ENCODE measurements around the gene KRT84.
"Not testable (repeated sequence)": the region's sequence is repeated elsewhere in the genome, so short reads cannot be mapped to it uniquely, and the experiment has no call there.

Gene KRT84

DNA sequence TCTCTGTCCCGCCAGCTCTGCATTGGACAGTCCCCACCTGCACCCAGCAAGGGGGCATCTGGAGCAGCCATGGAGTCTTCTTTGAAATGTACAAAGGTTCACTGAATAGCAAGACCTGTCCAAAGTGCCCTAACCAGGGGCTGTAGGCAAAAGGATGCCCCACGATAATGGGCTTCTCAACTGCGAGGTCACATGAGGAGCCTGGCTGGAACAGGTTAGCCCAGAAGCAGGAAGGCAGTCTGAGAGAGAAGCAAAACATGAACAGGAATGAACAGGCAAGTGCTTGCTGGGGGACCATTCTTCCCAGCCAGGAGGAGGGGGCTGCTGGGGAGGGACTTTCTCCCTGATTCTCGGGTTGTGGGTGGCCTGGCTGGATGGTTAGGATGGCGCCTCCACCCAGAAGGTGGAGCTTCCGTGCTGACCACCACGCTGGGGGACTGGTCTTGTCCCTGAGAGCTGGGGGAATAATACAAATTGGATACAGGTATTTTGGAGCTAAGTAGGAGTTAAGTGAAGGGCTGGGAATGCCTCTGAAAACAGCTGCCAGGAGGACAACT lies 25.3 kb downstream of the KRT84 start:
- DNase-seq (ENCODE audit: low spot score) = no peak

DNA sequence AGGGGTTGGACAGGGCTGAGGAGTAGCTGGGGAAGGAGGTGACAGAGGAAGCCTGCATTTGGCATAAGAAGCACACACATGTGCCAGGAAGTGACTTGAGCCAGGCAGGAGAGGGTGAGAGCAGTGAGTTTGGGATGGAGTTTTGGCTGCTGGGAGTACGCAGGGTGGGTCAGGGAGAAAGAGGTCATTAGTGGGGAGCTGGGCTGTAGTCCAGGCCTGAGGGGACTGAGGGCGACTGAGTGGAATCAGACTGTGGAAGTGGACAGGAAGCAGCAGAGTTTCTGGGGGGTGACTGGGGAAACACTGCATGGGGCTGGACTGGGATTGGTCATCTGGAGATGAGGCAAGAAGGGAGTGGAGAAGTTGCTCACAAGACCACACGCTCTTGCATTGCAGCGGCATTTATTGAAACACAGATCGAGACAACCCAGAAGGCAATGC lies 25.8 kb downstream of the KRT84 start:
- no peak for DNase-seq (ENCODE audit: low spot score)

DNA sequence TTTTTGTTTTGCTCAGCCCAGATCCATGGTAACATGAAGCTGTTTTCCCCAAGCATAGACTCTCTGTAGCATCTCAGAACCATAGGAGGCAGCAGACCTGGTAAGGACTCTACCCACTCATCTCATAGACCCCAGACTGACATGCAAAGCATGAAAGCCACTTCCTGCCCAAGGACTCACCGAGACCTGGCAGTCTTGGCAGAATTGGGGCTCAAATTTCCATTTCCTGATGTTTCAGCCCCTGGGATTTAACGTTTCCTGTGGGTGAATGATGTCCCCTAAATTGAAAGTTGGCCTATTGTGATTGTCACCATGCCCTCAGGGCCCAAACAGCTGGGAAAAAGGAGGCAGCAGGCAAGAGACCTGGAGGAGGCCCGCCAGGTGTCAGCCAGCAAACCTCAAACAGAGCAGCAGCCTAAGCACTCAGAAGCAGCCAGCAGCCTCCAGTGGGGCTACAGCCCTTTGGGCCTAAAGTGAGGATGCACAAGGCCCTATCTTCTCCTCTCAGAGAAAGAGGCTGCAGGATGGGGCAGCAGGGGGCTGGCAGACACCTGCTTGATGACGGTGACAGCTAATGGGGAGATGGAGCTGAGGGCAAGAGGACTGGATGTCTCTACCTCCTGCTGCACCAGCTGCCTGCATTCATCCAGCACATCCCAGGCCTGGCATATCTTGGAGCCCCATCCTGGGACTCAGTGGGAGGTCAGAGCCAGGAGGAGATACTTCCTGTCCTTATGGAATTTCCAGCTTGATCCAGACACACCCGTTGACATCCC lies 26.7 kb downstream of the KRT84 start:
- DNase-seq (ENCODE audit: low spot score) = no peak

DNA sequence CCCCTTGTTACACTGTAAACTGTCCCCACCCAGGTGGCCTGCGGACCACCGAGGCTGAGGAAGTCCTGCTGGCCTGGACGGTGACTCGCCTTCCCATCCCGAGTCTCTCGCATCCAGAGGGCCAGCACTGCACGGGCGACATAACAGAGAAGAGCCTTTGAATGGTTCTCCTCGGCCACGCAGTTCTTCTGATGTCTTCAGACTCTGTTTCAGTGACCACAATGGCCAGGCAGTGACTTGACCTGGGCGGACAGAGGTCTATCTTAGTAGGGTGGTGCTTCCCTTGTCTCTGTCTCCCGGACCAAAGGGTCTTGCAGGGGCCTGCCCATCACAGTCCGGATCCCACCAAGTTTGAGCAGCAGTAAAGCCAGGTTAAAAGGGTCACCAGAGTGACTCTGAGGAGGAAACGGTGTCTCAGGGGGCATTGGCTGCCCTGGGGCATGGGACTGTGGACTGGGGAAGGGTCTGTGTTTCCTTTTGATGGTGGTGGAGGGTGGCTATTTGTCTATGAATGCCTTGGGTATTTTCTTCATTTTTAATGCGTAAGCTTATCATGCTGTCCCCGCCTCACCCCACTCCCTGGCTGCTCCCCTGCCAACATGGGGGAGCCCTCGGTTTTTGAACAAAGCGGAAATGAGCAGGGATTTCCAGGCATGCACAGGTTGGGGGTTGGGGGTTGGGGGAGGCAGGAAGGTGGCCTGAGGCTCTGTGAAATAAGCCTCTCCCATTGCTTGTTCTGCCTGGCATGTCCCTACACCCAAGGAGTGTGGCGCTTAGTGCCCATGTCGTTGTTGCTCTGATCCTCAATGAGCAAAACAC lies 28.5 kb downstream of the KRT84 start:
- DNase-seq (ENCODE audit: low spot score) = no peak

DNA sequence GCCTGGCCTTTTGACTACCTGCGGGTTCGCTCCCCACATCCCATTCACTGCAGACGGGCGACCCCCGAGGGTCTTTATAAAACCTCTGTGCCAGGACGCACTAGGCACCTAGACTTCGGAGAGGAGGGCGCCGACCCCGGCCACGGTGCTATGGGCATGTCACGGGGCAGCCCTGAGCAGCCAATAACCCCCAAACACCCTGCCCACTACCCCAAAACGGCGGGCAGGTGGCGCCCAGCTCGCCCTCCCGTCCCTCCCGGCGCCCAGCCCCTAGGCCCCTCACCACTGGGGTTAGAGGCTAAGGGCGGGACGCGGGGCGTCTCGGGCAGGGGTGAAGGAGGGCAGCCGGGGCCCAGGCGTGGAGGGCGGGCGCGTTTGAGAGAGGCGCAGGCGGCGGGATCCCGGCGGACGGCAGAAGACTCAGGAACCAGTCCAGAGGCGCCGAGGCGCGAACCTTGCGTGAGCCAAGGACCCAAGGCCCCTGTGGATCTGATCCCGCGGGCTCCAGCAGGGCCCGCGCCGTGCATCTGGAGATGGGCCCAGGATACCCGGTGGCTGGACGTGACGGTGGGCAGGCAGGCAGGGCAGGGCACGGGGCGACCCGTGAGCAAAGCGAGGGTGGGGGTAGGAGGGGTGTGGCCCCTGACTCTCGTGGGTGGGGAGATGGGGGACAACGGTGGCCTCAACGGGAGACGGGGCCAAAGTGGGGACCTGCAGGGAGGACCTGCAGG lies 29.3 kb downstream of the KRT84 start:
- no peak for DNase-seq (ENCODE audit: low spot score)

DNA sequence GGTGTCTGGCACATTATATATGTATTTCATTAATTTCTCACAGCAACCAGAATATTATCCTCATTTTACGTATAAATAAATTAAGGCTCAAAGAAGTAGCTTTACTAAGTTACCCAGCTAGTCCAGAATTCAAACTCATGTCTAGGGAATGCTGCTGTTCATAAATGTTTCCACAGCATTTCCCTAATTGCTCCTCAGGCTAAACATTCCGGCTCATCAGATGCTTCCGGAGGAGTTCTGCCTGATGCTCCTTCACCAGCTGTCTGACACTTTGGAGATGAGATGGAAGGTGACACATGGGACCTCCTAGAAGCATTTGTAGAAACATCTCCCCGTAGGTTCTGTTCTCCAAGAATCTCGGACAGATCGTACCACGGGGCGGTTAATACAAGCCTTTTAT lies 30.3 kb downstream of the KRT84 start:
- no peak for DNase-seq (ENCODE audit: low spot score)

DNA sequence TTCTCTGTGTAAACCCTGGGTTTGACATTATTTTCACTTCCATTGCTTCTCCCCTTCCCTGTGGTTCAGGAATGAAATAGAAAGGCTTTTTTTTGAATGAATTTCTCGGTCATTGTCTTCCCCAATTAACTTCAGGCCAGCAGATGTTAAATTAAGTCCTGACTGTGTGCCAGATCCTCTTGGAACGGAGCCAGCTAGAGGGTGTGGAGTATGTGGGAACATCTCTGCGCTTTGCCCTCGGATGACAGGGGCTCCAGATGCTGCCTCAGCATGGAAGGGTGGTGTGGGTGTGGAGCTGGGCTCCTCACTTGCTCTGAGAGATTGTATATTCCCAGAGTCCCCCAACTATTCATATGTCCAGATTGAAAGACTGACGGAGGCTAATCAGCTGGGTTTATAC lies 31.3 kb downstream of the KRT84 start:
- DNase-seq (ENCODE audit: low spot score) = no peak

DNA sequence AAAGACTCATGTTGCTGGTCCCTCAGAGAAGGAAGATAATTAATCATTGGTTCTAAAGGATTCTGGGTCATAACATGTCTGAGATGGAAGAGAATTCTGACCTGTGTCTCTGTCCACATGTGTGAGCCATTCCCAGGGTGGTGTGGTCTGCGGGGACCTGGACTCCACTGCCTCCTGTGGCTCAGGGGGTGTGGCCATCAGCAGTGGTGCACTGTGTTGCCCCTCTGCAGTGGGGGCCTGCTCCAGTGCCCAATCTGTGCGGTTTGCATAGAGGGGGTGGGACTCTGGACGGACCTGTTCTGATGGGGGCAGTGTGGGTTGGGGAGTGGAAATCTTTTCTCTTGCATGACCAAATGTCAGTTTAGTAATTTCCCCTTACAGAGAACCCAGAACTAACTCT lies 31.7 kb downstream of the KRT84 start:
- DNase-seq (ENCODE audit: low spot score) = no peak

DNA sequence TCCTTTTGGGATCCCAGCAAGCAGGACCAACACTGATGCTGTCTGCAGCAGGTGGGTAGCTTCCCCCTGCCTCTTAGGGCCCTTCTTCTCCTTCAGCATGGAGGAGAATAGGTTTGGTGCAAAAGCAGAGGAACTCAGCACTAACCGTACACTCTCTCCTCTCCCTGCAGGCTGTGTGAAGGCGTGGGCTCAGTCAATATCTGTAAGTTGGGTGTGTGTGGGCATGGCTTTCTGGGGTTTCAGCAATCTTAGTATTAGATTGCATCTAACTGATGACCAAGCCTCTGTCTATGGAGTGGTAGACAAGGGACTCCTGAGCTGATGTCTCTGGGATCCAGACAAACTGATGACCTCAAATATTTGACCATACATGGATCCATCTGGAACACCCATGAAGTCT lies 32.5 kb downstream of the KRT84 start:
- DNase-seq (ENCODE audit: low spot score) = no peak

DNA sequence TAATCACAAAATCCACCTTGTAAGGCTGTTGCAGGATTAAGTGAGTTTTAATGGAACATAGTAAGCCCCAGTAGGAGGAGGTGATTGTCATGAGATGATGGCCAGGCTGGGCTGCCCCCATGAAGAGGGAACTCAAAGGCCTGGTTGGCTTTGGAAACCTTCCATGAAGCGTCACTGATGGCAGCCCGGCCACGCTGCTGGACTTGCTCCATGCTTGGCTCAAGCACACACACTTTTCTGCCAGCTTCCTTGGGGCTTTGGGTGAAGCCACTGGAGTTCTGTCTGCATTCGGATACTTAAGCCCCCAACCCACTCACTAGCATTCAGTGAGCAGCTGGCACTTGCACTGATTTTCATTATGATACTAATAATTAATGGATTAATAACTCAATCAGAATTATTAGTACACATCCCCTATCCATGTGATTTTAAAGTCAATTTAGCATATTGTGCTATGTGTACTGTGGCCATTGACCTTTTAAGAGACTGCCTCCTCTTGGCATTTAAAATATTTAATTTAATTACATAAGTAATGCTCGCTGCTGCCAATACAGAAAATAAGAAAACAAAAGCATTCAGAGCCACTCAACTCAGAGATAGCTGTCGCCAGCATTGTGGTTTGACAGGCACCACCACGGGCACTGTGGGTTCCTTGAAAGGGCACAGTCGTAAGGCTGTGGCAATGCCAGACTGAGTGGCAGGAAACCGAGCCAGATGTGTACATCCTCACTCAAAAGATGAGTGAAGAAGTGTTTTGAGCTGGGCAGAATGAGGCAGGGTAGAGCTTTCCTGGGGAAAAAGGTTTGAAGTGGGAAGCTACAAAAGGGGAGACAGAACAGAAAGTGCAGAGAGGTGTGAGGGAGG lies 34.0 kb downstream of the KRT84 start:
- peak; percentile 70 for DNase-seq (ENCODE audit: low spot score)

DNA sequence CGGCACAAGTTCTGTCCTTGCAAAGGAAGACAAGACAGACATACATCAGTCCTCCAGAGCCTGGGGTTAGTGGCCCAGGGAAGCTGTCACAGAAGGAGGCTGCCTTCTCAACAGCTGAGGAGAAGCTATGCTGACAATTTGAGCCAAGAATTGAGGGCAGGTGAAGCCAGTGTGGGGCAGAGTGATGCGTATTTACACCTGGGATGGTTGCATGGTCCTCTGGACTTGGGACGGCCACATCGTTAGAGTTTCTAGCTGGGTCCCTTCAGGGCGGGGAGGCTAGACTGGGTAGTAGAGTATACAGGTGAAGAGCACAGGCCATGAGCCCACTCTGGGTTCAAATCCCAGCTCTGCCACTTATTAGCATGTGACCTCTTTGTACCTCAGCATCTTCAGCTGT lies 34.7 kb downstream of the KRT84 start:
- no peak for DNase-seq (ENCODE audit: low spot score)

DNA sequence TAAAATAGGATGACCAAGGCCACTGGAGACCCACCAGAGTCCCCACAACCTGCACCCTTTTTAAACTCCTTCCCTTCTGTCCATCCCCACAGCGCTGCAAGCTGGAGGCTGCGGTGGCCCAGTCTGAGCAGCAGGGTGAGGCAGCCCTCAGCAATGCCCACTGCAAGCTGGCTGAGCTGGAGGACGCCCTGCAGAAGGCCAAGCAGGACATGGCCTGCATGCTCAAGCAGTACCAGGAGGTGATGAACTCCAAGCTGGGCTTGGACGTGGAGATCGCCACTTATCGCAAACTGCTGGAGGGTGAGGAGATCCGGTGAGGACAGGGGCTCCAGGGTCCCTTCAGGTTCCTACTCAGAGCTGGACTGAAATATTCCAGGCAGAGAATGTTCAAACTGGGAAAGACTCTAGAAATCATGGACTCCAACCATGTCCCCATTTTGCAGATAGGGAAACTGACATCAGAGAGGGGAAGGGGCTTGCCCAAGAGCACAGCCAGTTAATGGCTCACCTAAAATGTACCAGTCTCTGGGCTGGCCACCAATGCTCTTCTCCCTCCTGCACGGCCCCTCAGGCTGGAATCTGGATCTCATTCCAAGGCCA lies 35.3 kb downstream of the KRT84 start:
- DNase-seq (ENCODE audit: low spot score) = no peak

DNA sequence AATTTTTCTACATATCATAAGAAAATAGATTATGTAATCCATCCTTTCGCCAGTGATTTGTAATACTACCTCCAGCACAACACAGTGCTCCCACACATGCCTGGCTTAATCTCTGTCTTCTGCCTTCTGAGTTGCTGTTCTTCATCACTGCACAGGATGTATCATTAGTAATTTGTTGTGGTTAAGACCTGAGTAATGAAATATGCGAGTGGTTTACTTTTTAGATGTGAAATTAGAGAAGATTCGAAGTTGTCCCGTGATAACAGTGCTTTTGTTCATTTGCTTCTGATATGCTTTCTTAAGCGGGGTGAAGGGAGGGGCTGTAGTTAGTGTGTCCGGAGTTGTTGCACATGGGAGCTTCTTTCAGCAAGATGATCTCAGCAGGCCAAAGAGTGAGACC lies 36.3 kb downstream of the KRT84 start:
- no peak for DNase-seq (ENCODE audit: low spot score)

DNA sequence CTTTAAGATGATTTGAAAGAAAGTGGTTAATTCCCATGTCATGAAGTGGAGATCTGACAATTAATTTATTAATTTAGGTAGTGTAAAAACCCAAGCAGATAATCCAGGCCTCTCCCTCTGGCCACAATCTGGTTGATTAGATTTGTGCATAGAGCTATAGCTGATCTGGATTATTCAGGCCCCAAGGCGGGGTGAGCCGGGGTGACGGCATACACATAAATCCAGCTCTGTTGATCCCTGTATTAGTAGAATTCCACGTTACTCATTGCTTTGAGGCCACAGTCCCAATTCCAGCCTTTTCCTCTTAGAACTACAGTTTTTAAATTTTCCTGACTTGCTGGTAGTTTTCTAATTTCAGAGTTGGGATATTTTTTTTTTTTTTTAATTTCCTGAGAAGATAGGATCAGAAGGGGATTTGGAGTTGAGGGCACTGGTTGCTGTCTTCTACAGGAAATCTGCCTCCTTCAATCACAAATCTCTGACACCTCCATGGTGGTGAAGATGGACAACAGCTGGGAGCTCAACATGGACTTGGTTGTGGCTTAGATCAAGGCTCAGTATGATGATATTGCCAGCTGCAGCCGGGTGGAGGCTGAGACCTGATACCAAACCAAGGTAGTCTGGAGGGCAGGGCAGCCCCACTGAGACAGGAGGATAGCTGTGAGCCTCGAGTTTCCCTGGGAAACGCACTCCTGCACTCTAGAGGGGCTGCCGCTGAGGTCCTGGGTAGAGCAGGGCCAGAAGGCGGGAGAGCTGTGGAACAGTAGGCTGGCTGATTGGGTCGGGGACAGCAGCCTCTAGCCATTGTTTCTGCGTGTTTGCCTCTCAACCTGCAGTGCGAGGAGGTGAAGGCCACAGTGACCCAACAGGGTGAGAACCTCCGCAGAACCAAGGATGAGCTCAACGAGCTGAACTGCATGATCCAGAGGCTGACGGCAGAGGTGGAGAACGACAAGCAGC lies 37.6 kb downstream of the KRT84 start:
- no peak for DNase-seq (ENCODE audit: low spot score)

DNA sequence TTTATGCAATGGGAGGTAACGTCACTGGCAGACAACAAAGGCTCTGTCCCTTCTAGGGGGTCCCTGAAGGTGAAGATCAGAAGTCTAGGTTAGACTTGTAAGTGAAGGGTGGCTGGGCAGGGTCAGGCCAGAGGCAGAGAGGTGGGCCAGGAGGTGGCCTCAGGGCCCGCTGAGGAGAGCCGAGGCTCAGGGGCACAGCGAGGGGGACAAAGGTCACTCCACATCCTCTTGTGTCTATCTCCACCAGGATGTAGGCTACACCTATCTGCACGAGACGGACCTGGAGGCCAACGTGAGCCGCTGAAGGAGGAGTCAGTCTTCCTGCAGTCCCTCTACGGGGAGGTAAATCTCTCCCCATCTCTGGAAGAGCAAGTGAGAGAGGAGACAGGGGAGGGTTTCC lies 38.4 kb downstream of the KRT84 start:
- no peak for DNase-seq (ENCODE audit: low spot score)

DNA sequence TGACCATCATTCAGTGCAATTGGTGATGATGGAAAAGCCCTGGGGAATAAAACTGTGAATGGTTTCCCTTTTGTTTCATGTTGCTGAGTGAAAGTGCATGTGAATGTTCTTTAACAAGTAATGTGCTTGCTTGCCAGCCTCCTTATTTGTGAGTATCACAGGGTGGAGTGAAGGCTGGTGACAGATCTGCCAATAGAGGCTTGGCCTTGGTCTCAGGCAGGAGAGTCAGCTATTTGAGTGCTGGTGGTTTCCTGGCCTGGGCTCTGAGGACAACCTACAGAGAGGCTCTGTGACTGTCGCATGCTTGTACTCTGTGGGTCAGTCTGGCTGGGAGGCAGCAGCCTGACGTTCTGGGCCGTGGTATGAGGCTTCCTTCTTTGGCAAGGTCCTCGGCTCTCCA lies 38.9 kb downstream of the KRT84 start:
- peak; percentile 42 for DNase-seq (ENCODE audit: low spot score)

DNA sequence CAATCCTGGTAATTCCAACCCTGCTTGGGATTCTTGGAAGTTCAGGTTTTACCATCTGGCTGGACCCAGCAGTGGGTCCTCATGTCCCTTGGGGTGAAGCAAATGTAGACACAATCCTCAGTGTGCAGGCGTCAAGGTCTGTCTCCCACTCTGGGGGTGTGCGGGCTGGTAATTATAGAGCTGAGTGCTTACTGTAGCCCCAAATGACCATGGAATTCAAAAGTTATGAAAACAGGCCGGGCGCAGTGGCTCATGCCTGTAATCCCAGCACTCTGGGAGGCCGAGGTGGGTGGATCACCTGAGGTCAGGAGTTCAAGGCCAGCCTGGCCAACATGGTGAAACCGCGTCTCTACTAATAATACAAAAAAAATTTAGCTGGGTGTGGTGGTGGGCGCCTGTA lies 40.4 kb downstream of the KRT84 start:
- not testable (repeated sequence) for DNase-seq (ENCODE audit: low spot score)

DNA sequence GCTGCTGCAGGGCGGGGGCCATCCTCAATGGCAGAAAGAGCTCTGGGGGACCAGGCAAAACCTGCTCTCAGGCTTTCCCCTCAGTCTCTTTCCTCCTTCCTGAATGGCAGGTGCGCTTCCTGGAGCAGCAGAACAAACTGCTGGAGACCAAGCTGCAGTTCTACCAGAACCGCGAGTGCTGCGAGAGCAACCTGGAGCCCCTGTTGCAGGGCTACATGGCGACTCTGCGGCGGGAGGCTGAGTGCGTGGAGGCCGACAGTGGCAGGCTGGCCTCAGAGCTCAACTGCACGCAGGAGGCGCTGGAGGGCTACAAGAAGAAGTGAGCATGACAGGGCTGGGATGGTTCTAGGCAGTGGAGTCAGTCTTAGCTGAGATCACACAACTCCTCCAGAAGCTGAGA lies 41.3 kb downstream of the KRT84 start:
- no peak for DNase-seq (ENCODE audit: low spot score)

DNA sequence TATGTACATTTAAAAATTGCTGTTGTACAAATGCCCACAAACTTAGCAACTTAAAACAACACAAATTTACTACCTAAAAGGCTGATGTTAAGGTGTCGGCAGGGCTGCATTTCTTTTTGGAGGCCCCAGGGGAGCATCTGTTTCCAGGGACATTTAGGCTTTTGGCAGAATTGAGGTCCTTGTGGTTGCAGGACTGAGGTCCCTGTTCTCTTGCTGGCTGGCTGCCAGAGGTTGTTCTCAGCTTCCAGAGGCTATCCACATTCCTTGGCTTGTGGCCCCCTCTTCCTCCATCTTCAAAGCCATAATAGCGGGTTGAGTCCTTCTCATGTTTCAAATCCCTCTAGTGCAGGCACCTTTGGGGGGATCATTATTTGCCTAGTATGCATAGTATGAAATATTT lies 41.9 kb downstream of the KRT84 start:
- no peak for DNase-seq (ENCODE audit: low spot score)
